Measurements from ENCODE around the gene TOPAZ1. TPM values are rescaled to one million over a fixed set of nuclear protein-coding genes. Genes with fewer than 3 reads are reported as not detected.

TOPAZ1 gene
- not detected for total RNA-seq
- long read RNA-seq, donor 1, result 0 reads
- long read RNA-seq, donor 2, result 0 reads

- intact Hi-C loops (cut with DNase I), result no loop called here
- DNase-seq (ENCODE audit: low spot score), result no peak
Observed at GRCh38 chr3:44241706-44242105, at the start of gene TOPAZ1. TSS of gene TOPAZ1 (plus strand) at chr3:44241886. CDS start at chr3:44242054, 168 bp downstream.

GRCh38 chr3:44198284-44199269 lies 43.1 kb upstream of the TOPAZ1 start:
- intact Hi-C loops (cut with DNase I), result loop anchor here (5.0 kb wide), 2 partner anchors 651 to 656 kb away; no protein-coding TSS in a partner anchor
- DNase-seq (ENCODE audit: low spot score), result no peak

- intact Hi-C loops (cut with DNase I), result no loop called here
- DNase-seq (ENCODE audit: low spot score), result no peak
Observed at GRCh38 chr3:44206261-44206660, 35.4 kb upstream of the TOPAZ1 start.

- intact Hi-C loops (cut with DNase I), result no loop called here
- DNase-seq (ENCODE audit: low spot score), result no peak
Observed at GRCh38 chr3:44206862-44207652, 34.6 kb upstream of the TOPAZ1 start.

- DNase-seq (ENCODE audit: low spot score), result no peak
- intact Hi-C loops (cut with DNase I), result no loop called here
Observed at GRCh38 chr3:44208086-44208485, 33.6 kb upstream of the TOPAZ1 start.

- no peak for DNase-seq (ENCODE audit: low spot score)
- intact Hi-C loops (cut with DNase I), result no loop called here
Observed at GRCh38 chr3:44208568-44208967, 33.1 kb upstream of the TOPAZ1 start.

GRCh38 chr3:44210967-44211366 lies 30.7 kb upstream of the TOPAZ1 start:
- DNase-seq (ENCODE audit: low spot score), result no peak
- intact Hi-C loops (cut with DNase I), result no loop called here

GRCh38 chr3:44222337-44222736 lies 19.3 kb upstream of the TOPAZ1 start:
- intact Hi-C loops (cut with DNase I), result no loop called here
- no peak for DNase-seq (ENCODE audit: low spot score)

GRCh38 chr3:44223299-44223698 lies 18.4 kb upstream of the TOPAZ1 start:
- intact Hi-C loops (cut with DNase I), result no loop called here
- no peak for DNase-seq (ENCODE audit: low spot score)

GRCh38 chr3:44224131-44224530 lies 17.6 kb upstream of the TOPAZ1 start:
- intact Hi-C loops (cut with DNase I), result no loop called here
- DNase-seq (ENCODE audit: low spot score), result no peak

GRCh38 chr3:44226573-44226972 lies 15.1 kb upstream of the TOPAZ1 start:
- intact Hi-C loops (cut with DNase I), result no loop called here
- DNase-seq (ENCODE audit: low spot score), result no peak

GRCh38 chr3:44227632-44228031 lies 14.1 kb upstream of the TOPAZ1 start:
- no peak for DNase-seq (ENCODE audit: low spot score)
- intact Hi-C loops (cut with DNase I), result no loop called here

GRCh38 chr3:44228900-44229299 lies 12.8 kb upstream of the TOPAZ1 start:
- no peak for DNase-seq (ENCODE audit: low spot score)
- intact Hi-C loops (cut with DNase I), result no loop called here

GRCh38 chr3:44232407-44232806 lies 9.3 kb upstream of the TOPAZ1 start:
- DNase-seq (ENCODE audit: low spot score), result no peak
- intact Hi-C loops (cut with DNase I), result no loop called here

GRCh38 chr3:44234648-44235268 lies 6.9 kb upstream of the TOPAZ1 start:
- intact Hi-C loops (cut with DNase I), result no loop called here
- DNase-seq (ENCODE audit: low spot score), result no peak

- peak; percentile 87 for DNase-seq (ENCODE audit: low spot score)
- intact Hi-C loops (cut with DNase I), result no loop called here
Observed at GRCh38 chr3:44235604-44236484, 5.8 kb upstream of the TOPAZ1 start.

GRCh38 chr3:44236485-44236908 lies 5.2 kb upstream of the TOPAZ1 start:
- intact Hi-C loops (cut with DNase I), result no loop called here

GRCh38 chr3:44237161-44237560 lies 4.5 kb upstream of the TOPAZ1 start:
- intact Hi-C loops (cut with DNase I), result no loop called here
- DNase-seq (ENCODE audit: low spot score), result no peak

More at GRCh38 chr3:44236485-44236908, 5.2 kb upstream of the TOPAZ1 start:
- no peak for DNase-seq (ENCODE audit: low spot score)

GRCh38 chr3:44237665-44238064 lies 4.0 kb upstream of the TOPAZ1 start:
- no peak for DNase-seq (ENCODE audit: low spot score)
- intact Hi-C loops (cut with DNase I), result no loop called here
